ENCODE data around the gene IL15. TPM values are rescaled to one million over a fixed set of nuclear protein-coding genes. Genes with fewer than 3 reads are reported as not detected.
A peak's percentile ranks its signal among the peaks of the same experiment; 100 is the strongest.

IL15 gene
- polyA plus RNA-seq, 1 donor from 2014 or later, result 8.2 TPM

DNA sequence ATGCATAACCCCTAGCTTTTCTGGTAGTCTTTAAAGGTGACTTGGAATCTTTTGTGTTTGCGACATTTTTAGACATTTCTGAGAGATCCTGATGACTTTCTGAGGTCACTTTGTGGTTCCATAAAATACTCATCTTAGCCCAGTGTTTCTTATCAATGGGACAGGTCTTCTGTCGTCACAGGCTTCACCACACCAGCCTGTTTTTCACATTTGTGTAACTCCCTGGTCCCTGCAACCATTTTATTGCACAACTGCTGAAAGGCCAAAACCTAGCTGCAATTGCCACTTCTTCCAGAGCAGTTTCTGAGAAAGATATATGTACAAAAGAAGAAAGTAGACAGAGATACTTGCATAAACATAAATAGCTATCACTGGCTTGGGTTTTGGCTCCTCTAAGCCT lies 120.9 kb downstream of the IL15 start:
- Mint-ChIP-seq H3K4me1 (no peaks in the 10 kb centered on the region), H3K4me3 (peak overlapping the region in 1 of 4 donors; percentile 43), H3K27ac (no peak overlapping the region), H3K36me3 (no peaks in the 10 kb centered on the region), H3K27me3 (no peaks in the 10 kb centered on the region), H3K9me3 (no peaks in the 10 kb centered on the region)

DNA sequence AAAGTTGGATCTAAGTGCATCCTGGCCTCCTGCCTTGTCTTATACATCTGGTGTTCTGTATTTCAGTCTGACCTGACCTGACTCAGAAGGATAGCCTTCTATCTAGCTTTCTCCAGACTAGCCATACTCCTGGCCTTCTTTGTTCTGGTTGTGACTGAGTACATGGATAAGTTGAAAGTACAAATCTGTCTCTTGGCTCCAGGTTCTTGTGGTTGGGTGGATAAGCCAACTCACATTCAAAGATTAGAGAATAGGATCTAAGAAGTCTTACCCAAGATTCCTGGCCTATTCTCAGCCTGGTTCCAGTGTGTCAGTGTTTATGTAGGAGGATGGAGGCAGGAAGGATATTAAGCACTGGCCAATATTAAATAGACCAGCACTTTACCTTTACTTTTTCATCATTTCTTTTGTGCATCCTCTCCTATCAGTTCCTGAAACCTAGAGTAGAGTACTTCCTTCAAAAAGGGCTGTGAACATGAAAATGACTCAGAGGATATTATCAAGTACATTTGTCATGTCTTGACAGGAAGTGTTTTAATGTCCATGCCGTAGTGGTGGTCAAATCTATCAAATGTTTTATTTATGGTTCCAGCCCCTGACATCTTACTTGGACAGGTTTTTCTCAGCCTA lies 123.5 kb downstream of the IL15 start:
- H3K27ac Mint-ChIP-seq, result no peak overlapping the region
- H3K4me1 Mint-ChIP-seq, result no peaks in the 10 kb centered on the region
- peaks cover 2% of the 10 kb centered on the region for H3K27me3 Mint-ChIP-seq
- H3K36me3 Mint-ChIP-seq, result no peaks in the 10 kb centered on the region
- H3K9me3 Mint-ChIP-seq, result peaks cover 0 to 4% (median under 1%) of the 10 kb centered on the region in 3 donors
- no peak overlapping the region for H3K4me3 Mint-ChIP-seq

- Mint-ChIP-seq H3K4me1 (no peaks in the 10 kb centered on the region), H3K4me3 (no peak overlapping the region), H3K27ac (no peak overlapping the region), H3K36me3 (no peaks in the 10 kb centered on the region), H3K27me3 (peaks cover 2% of the 10 kb centered on the region), H3K9me3 (peaks cover 2 to 6% (median 4%) of the 10 kb centered on the region in 3 donors)
These were observed 125.5 kb downstream of the IL15 start for GRCh38 chr4:141761926-141762325.

- peaks cover 2% of the 10 kb centered on the region for H3K27me3 Mint-ChIP-seq
- peaks cover 2 to 6% (median 4%) of the 10 kb centered on the region in 3 donors for H3K9me3 Mint-ChIP-seq
These were observed 127.0 kb downstream of the IL15 start for GRCh38 chr4:141763374-141763773.

DNA sequence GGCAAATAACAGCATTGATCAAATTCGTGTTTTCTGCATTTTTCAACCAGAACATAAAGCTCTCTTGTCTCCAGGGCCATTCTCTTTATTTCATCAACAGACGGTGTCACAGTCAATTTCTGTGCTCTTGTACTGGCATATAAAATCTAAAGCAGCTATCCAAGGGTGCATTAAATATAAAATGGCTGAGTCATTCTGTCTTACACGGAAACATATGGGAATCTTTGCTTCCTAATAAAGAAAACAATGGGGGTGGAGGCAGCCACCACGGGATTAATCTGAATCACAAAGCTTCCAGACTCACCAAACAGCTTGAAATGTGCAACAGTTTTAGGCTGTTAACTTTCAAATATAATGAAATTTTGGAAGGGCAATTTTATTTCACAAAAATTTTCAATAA lies 132.6 kb downstream of the IL15 start:
- H3K4me3 Mint-ChIP-seq, result no peak overlapping the region
- no peaks in the 10 kb centered on the region for H3K36me3 Mint-ChIP-seq
- peaks cover 2 to 6% (median 4%) of the 10 kb centered on the region in 3 donors for H3K9me3 Mint-ChIP-seq
- H3K27ac Mint-ChIP-seq, result no peak overlapping the region
- H3K4me1 Mint-ChIP-seq, result peaks cover 0 to 14% (median 4%) of the 10 kb centered on the region in 3 donors
- peaks cover 2% of the 10 kb centered on the region for H3K27me3 Mint-ChIP-seq

More at GRCh38 chr4:141763374-141763773, 127.0 kb downstream of the IL15 start:
- Mint-ChIP-seq H3K4me1 (no peaks in the 10 kb centered on the region), H3K27ac (no peak overlapping the region), H3K4me3 (no peak overlapping the region), H3K36me3 (no peaks in the 10 kb centered on the region)

DNA sequence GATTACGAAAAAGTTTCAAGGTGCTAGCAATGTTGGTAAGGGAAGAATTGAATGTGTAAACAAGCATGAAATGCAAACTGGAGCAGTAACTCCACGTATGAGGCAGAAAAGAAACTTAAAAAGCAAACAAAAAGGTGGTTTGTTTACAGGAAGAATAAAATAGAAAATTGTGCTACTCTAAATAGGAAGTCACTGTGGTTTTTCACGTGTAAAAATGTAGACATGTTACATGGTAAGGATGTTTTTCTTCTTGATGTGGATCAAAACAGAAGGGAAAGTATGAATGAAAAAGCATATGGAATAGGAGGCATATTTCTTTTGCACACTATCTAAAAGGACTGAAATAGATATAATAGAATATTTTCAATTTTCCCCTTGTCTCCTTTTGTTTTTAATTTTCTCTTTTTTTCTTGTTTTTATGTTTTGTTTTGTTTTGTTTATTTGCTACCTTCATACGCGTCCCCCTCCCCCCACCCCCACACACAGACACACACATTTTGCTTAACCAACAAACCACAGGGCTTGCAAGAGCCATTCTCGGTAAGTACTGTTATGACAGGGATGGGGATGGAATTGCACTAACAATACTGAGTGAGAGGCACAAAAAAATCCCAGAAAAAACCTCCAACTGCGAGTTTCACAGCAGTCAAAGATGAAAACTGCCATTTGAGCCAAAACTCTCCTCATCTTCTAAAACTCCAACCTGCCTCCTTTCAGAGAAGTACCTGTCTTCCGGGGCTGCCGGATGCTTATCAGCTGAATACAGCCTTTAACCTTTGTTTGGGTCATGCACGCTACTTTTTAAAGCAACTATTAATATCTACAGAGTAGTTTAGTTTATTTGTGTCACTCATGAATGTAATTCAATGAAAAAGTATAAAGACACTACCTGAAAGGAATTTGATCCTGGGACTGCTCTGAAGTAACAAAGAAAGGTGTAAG lies 135.8 kb downstream of the IL15 start:
- Mint-ChIP-seq H3K9me3 (no peaks in the 10 kb centered on the region), H3K27ac (peak overlapping the region in 2 of 3 donors; percentile 24 to 47), H3K4me3 (peak overlapping the region in 3 of 4 donors; percentile 0 to 7 (median 5)), H3K4me1 (peaks cover 0 to 14% (median 4%) of the 10 kb centered on the region in 3 donors), H3K36me3 (no peaks in the 10 kb centered on the region), H3K27me3 (peaks cover 2% of the 10 kb centered on the region)

DNA sequence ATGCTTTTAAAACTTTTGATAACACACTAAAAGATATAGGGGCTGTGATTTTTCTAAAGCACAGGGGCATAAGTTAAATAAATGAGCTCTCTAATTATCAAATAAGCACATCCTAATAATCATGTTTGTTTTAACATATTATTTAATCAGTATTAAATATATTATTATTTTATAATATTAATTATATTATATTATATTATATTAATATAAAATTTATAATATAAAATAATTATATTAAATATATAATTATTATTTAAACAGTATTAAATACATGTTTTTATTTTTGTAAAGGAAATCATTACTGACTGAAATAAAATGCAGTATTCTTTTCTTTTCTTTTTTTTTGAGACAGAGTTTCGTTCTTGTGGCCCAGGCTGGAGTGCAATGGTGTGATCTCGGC lies 136.5 kb downstream of the IL15 start:
- Mint-ChIP-seq H3K9me3 (peaks cover 0 to 1% (median 0%) of the 10 kb centered on the region in 3 donors), H3K4me3 (peak overlapping the region in 1 of 4 donors; percentile 18), H3K27me3 (peaks cover 2% of the 10 kb centered on the region), H3K36me3 (no peaks in the 10 kb centered on the region), H3K27ac (peak overlapping the region in 1 of 3 donors; percentile 47), H3K4me1 (peaks cover 0 to 14% (median 4%) of the 10 kb centered on the region in 3 donors)

GRCh38 chr4:141782205-141782604 lies 145.8 kb downstream of the IL15 start:
- H3K9me3 Mint-ChIP-seq, result peaks cover 0 to 4% (median 0%) of the 10 kb centered on the region in 3 donors
- H3K27ac Mint-ChIP-seq, result no peak overlapping the region
- no peak overlapping the region for H3K4me3 Mint-ChIP-seq
- peaks cover 0 to 2% (median 0%) of the 10 kb centered on the region in 3 donors for H3K4me1 Mint-ChIP-seq
- no peaks in the 10 kb centered on the region for H3K27me3 Mint-ChIP-seq
- no peaks in the 10 kb centered on the region for H3K36me3 Mint-ChIP-seq
